ENCODE results near the gene GPR45.
"Not testable (repeated sequence)": the region's sequence is repeated elsewhere in the genome, so short reads cannot be mapped to it uniquely, and the experiment has no call there.

Gene GPR45

GRCh38 chr2:105241443-105241842 is at the start of gene GPR45:
TSS of gene GPR45 (plus strand) at chr2:105241743. CDS start at chr2:105241859, 116 bp downstream.
- no peak for FAIRE-seq

DNA sequence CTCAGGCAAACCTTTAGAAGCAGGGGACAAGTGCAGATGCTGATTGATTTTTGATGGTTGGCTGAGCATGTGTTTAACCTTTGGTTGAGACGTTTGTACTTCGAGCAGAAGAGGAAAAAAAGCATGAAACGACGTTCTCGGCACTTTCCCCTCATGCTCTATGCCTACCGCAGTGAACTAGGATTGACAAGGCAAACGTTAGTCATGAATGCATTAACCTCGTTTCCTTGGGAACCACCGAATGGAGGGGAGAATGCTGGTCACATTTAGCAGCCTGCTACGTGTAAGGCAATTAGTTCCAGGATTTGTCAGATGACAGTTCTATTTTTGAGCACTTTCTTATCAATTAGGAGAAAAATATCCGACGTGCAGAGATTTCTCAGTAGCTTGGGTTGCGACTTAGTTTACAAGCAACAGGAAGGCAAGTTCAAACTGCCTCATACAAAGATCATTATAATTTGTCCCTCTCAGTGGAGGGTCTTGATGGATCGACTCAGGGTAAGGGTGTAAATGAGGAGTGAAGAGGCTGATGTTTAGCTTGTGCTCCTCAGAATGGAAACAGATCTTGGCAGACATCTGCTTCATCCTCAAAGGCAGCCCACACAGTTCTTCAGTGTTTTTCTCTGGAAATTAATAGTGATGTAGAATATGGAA is 47.4 kb upstream of the GPR45 start:
- FAIRE-seq, result no peak

DNA sequence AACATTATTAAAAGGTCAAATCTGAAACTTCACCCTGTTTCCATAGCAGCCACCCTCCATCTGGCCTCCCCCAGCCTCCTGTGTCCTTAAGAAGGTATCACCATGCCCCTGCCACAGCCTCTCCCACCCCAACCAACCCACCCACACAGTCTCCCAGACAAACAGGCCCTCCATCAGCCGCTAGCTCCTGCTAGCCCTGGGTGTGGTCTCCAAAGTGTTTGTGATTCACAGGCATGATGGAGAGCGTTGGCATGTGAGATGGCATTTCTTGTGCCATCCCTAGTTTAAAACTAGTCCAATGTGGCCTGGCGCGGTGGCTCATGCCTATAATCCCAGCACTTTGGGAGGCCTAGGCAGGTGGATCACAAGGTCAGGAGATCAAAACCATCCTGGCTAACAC is 44.9 kb upstream of the GPR45 start:
- no peak for FAIRE-seq

DNA sequence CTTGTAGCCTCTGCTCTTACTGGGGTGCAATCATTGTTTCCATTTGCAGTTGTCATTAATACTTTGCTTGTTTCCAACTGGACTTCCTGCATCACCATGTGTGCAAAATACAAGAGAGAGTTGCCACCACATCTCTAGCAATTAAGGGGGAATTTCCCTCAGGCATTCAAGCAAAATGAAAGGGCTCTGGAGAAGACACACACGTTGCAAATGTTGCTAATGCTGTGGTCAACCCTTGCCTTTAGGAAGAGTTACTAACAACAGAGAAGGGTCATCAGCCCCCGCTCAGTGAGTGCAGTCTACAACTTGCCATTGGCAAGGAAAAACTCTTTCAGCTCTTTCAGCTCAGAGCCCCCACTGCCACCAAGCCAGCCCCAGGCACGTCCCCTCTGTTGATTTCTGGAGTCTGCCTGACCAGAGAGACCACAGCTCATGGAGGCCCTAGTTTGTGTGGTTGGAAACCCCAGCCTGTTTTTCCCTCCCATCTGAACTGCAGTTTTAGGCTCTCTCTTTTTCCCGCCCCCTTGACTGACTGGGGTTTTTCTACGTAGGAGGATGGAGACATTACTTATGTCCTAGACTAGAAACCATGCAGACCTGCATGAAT is 25.9 kb upstream of the GPR45 start:
- no peak for FAIRE-seq

GRCh38 chr2:105220604-105221003 is 20.9 kb upstream of the GPR45 start:
- FAIRE-seq, result no peak

- FAIRE-seq, result no peak
These were observed 17.1 kb upstream of the GPR45 start for GRCh38 chr2:105224444-105224843.

DNA sequence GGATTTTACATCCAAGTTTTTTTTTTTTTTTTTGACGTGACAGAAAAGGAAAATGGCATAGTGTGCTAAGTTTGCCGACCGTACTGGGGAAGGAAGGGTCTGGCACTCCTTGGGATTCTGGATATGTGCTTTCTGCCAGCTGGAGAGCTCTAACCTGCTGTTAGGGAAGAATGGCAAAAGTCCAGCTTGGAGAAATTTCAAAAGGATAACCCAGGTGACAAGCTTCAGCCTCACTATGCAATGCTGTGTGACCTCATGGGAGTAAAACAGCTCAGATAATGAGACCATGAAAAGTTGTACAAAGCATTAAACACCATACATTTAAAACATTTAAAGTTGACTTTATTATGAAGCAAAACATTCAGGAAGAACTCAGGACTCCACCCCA is 10.3 kb upstream of the GPR45 start:
- no peak for FAIRE-seq

DNA sequence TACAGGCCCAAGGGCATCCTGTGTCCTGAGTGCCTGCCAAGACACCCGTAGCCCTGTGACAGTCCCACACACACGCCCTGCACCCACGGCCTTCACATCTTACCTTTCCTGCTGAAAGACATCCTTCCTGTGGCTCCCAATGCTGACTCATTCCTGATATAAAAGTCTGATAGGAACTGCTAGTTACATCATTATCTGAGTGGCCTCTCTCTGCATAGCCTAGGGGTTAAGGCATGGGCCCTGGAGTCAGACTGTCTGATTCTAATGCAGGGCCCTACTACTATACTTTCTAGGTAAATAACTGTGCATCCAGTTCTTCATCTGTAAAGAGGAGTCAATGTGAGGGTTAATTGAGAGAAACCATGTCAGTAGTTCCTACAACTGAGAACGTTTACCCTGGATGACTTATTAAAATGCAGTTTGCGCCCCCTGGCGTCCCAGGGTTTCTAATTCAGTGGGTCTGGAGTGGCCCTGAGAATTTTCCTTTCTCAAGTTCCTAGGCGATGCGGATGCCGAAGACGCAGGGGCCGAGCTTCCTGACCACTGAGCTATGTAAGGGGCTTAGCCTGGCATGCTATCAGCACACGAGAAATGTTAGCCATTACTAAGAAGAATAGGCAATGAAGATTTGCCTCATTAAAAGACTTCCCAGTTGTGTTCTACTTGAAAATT is 6.0 kb upstream of the GPR45 start:
- peak; percentile 64 for FAIRE-seq

DNA sequence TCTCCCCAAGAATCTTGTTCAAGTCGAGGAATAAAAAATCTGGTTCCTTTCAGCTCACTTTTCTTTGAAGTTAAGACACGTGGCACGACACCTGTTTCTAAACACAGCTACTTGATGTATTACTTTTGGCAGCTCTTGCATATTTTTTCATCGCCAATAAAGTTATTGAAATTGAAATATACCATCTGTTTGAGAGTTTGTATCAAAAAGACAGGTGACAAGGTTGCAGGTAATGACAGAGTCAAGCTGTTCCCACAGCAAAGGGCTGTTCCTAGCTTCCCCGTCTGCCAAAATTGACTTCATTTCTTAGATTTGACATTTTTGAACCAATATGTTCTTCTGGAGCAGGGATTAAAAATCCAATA is 5.5 kb upstream of the GPR45 start:
- FAIRE-seq, result no peak

DNA sequence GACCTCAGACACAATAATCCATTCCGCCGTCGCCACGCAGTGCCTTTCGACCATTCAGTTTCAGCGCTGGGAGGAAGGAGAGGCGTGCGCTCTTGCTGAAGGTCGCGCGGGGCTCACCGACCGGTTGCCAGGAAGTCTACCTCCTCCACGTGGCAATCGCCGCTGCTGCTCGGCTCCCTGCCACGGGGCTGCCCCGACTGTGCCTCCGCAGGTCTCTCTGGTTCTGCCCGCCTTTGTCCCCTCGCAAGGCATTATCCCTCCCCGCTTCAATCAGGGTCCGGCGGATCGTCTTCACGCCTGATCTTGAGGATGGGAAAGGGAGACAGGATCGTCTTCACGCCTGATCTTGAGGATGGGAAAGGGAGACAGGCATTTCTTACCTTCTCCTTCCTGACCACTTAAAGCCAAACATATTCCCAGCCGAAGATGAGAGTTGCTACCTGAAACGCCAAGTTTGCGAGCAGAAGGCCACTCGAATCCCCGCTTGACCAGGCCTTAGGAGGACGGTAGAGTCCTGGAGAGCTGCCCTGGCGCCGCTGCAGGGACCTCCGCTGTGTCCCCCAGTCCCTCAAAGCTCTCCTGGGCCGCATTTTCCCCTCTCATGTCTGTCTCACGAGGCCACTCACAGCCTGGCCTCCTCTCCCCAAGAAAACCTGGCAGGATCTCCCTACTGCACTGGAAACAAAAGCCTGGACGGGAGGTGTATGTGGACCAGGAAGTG is 4.3 kb upstream of the GPR45 start:
- no peak for FAIRE-seq

DNA sequence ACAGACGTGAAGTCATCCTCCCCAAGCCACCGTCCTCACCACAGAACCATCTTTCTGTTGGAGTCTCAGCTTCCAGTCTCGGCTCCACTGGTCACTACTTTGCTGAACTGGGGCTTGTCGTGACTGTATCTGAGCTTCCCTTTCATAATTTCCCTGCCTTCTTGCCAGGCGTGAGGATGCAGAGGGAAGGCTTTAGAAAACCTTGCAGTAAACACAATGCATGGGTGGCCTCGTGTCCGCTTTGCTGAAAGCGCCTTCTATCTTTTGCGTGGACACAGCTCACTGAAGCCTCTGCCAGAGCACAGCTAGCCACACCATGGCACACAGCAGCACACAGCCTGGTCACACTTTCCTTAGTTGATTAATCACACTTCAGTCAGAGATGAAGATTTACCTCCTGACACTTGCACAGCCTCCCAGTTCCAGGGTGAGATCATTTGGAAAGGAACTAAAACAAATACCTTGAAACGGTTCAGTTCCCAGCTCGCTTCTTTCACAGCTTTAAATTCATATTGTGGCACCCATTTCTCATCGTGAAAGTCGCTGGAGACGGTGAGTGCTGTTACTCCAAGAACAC is 2.8 kb upstream of the GPR45 start:
- no peak for FAIRE-seq

GRCh38 chr2:105239924-105240323 is 1.6 kb upstream of the GPR45 start:
- FAIRE-seq, result no peak

DNA sequence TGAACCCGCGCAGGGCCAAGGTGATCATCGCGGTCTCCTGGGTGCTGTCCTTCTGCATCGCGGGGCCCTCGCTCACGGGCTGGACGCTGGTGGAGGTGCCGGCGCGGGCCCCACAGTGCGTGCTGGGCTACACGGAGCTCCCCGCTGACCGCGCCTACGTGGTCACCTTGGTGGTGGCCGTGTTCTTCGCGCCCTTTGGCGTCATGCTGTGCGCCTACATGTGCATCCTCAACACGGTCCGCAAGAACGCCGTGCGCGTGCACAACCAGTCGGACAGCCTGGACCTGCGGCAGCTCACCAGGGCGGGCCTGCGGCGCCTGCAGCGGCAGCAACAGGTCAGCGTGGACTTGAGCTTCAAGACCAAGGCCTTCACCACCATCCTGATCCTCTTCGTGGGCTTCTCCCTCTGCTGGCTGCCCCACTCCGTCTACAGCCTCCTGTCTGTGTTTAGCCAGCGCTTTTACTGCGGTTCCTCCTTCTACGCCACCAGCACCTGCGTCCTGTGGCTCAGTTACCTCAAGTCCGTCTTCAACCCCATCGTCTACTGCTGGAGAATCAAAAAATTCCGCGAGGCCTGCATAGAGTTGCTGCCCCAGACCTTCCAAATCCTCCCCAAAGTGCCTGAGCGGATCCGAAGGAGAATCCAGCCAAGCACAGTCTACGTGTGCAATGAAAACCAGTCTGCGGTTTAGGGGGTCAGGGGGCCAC is 897 bp downstream of the GPR45 start:
- FAIRE-seq, result no peak

DNA sequence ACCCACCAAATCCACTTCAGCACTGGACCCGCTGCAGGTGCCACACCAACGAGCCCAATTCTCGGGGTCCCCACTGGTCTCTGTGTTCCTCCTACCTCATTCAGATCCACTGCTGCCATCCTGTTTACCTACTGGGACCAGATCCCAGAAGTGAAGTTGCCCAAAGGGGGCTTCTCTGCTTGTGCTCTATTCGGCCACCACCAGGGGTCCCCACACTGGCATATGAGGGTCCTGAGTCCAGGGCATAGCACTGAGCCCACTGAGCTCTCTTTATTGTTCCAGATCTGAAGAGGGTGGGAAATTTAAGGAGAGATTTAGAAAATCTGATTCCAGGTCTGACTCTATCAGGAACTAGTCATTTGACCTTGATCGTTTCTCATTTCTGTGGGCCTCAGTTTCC is 2.4 kb downstream of the GPR45 start:
- FAIRE-seq, result no peak

- no peak for FAIRE-seq
These were observed 2.9 kb downstream of the GPR45 start for GRCh38 chr2:105244451-105244850.

GRCh38 chr2:105248316-105249070 is 7.0 kb downstream of the GPR45 start:
- no peak for FAIRE-seq

DNA sequence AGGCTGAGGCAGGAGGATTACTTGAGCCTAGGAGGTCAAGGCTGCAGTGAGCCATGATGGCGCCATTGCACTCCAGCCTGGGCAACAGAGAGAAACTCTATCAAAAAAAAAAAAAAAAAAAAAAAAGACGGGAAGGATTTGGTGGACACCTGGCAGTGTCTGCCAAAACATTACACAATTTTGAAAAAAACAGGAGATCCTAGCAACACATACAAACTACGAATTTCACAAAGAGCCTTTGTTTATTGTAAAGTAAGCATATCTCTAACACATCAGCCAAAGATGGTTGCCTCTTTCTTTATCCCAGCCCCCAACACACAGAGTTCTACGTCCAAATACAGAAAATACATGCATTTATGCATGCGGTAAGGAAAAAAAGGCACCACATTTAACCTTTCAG is 7.6 kb downstream of the GPR45 start:
- FAIRE-seq, result no peak

DNA sequence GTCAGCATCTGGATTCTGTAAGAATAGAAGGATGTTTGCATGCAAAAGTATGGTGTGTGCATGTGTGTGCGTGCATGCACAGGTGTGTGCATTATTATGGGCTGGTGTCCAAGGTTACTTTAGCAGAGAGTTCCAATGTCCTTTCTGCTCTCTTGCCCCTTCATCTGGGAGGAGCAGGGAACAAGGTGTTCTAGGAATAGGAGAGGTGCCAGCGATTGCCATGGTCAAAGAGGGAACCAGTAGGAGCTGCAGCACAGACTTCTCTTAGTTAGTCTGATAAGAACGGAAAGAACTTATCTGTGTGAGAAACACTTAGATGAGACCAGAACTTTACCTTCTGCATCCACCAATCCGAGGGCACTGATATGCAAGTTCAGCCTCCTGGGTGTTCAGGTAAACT is 8.3 kb downstream of the GPR45 start:
- FAIRE-seq, result no peak

DNA sequence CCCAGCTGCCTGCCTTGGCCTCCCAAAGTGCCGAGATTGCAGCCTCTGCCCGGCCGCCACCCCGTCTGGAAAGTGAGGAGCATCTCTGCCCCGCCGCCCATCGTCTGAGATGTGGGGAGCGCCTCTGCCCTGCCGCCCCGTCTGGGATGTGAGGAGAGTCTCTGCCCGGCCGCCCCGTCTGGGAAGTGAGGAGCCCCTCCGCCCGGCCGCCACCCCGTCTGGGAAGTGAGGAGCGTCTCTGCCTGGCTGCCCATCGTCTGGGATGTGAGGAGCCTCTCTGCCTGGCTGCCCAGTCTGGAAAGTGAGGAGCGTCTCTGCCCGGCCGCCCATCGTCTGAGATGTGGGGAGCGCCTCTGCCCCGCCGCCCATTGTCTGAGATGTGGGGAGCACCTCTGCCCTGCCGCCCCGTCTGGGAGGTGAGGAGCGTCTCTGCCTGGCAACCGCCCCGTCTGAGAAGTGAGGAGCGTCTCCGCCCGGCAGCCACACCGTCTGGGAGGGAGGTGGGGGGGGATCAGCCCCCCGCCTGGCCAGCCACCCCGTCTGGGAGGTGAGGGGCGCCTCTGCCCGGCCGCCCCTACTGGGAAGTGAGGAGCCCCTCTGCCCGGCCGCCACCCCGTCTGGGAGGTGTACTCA is 9.6 kb downstream of the GPR45 start:
- not testable (repeated sequence) for FAIRE-seq

DNA sequence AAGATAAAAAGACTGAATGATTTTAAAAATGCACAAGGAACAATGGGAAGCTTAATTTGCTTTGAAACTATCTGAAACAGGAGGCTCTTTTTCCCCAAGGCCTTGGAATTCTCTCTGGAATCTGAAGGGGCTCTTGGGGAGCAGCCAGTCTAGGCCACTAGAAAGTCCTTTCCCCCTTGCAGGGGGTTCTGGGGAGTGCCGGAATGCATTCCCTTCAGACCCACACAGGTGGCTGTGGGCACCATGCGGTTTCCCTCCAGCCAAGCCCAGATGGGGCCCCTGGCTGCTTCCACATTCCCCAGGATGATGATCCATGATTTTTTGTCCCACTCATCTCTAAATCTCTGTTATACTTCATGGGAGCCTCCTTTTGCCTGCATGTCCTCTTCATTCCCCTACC is 10.7 kb downstream of the GPR45 start:
- no peak for FAIRE-seq

DNA sequence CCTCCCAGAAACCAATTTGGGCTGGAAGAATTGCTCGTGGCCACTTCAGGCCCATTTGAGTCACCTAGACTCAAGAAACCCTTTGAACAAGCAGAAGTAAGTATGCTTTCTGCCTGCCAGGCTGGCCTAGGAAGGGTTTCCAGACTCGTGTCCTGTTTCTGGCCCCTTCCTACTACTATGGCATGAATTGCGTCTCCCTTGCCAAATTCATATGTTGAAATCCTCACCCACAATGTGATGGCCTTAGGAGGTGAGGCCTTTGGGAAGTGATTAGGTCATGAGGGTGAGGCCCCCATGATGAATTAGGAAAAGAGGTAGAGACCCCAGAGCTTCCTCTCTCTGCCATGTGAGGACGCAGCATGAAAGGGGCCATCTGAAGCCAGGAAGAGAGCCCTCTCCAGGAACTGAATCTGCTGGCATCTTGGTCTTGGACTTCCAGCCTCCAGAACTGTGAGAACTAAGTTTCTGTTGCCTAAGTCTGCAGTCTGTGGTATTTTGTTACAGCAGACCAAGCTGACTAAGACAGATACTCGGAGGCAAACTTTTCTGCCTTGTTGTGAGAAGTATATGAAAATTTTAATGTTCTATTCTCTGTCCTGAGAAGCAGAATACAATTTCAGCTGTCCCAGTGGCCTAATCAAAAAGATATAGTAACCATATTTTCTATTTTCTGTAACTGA is 13.1 kb downstream of the GPR45 start:
- FAIRE-seq, result no peak

Measured in A204.1 (cell line).